Gastrocnemius medialis (tissue), 4 donors: Measurements from ENCODE around the gene SLC39A6. TPM values are rescaled to one million over a fixed set of nuclear protein-coding genes. Genes with fewer than 3 reads are reported as not detected.
"Not testable (repeated sequence)": the region's sequence is repeated elsewhere in the genome, so short reads cannot be mapped to it uniquely, and the experiment has no call there.

ENCODE experiments used
- ATAC-seq, 2 donors: fragments of 150-250 bp; one replicate each; pipeline ENCODE4 v1.9.1; 2016
- DNase-seq, 2 donors: peaks; one replicate each; pipeline ENCODE4 v3.0.0-alpha.2; 2019
- H3K27ac ChIP-seq, 4 donors: fragments of 200-600 bp; sonication (generic); 1 replicate in 1 of 4; 2 replicates in 3 of 4; pipeline ENCODE4 v1.5.1; 2016 to 2018; ENCODE audit warnings: mild to moderate bottlenecking in 2 of 4, moderate library complexity in 1 of 4
- H3K27me3 ChIP-seq, 3 donors: fragments of 200-600 bp; sonication (generic) in 2 of 3; 1 replicate in 1 of 3; 2 replicates in 2 of 3; pipeline versions ENCODE4 v1.5.1 to v1.6.0; 2016 to 2019; ENCODE audit warnings: mild to moderate bottlenecking in 1 of 3, moderate library complexity in 1 of 3
- H3K36me3 ChIP-seq, 2 donors: fragments of 200-600 bp; sonication (generic) in 1 of 2; one replicate each; pipeline ENCODE4 v1.5.1; 2017 to 2018
- H3K4me1 ChIP-seq, 2 donors: fragments of 200-600 bp; sonication (generic) in 1 of 2; one replicate each; pipeline ENCODE4 v1.5.1; 2016 to 2017; ENCODE audit warnings: mild to moderate bottlenecking in 2 of 2
- H3K4me3 ChIP-seq, 4 donors: fragments of 200-600 bp; sonication (generic) in 3 of 4; 1 replicate in 1 of 4; 2 replicates in 3 of 4; pipeline ENCODE4 v1.5.1; 2016 to 2019; ENCODE audit warnings: mild to moderate bottlenecking in 2 of 4
- H3K9me3 ChIP-seq, 3 donors: fragments of 200-600 bp; sonication (generic) in 2 of 3; 1 replicate in 1 of 3; 2 replicates in 2 of 3; pipeline ENCODE4 v1.5.1; 2016 to 2019
- CTCF ChIP-seq, 5 experiments: fragments of 450-650 bp in 3 of 5; fragments of 200-600 bp in 2 of 5; sonication (generic) in 2 of 5; IDR thresholded peaks in 4 of 5; conservative IDR thresholded peaks in 1 of 5; 1 replicate in 4 of 5; 2 replicates in 1 of 5; pipeline ENCODE4 v1.5.1; 2016 to 2019; ENCODE audit warnings: antibody characterized with exemption in 5 of 5, mild to moderate bottlenecking in 3 of 5, moderate library complexity in 3 of 5
- POLR2A ChIP-seq, 2 donors: fragments of 450-650 bp; IDR thresholded peaks; one replicate each; pipeline ENCODE4 v1.6.1; 2017; ENCODE audit warnings: antibody characterized with exemption in 2 of 2, mild to moderate bottlenecking in 2 of 2, moderate library complexity in 2 of 2
- in situ Hi-C, 4 donors: fragments of 200-750 bp; cut with MboI; loops; one replicate each; pipeline versions ENCODE4 v1.15.0 to v1.8.0; 2017; ENCODE audit warnings: low sequenced_read_pairs in 4 of 4
- intact Hi-C: fragments of 100-400 bp; cut with DNase I; formaldehyde crosslinking; loops from one replicate; pipeline ENCODE4 v1.15.1; 2023; ENCODE audit warnings: low total_unique reads
- total RNA-seq, 4 donors: library from RNA; depleted of rRNA; stranded (reverse); fragments of >200 nt; gene quantifications; one replicate each; pipeline versions ENCODE4 v1.1.0 to v1.2.3, GENCODE V29; 2016

SLC39A6 gene
- total RNA-seq, 4 donors from 2014 or later, result 16.7 to 24.7 (median 18.3) TPM

GRCh38 chr18:36175481-36175880 lies 46.3 kb upstream of the SLC39A6 start:
- Histone ChIP-seq H3K9me3 (no peaks in the 10 kb centered on the region), H3K27ac (no peak overlapping the region), H3K4me1 (peaks cover 0 to 9% of the 10 kb centered on the region in 2 donors), H3K4me3 (no peak overlapping the region), H3K36me3 (peaks cover 5 to 65% of the 10 kb centered on the region in 2 donors), H3K27me3 (no peaks in the 10 kb centered on the region)
- intact Hi-C loops (no loop called here), in situ Hi-C loops (no loop called here)
- no peak for ATAC-seq
- TF ChIP-seq POLR2A (IDR thresholded peaks at IDR 0.05) (no peak), CTCF (IDR thresholded peaks at IDR 0.05 in 4 of 5, conservative IDR thresholded peaks at IDR 0.05 in 1 of 5) (no peak)
- no peak for DNase-seq

- Histone ChIP-seq H3K36me3 (peaks cover 7 to 90% of the 10 kb centered on the region in 2 donors), H3K4me3 (no peak overlapping the region), H3K4me1 (no peaks in the 10 kb centered on the region), H3K27me3 (no peaks in the 10 kb centered on the region), H3K9me3 (no peaks in the 10 kb centered on the region), H3K27ac (no peak overlapping the region)
- DNase-seq (no peak), ATAC-seq (no peak)
- in situ Hi-C loops (no loop called here), intact Hi-C loops (no loop called here)
- TF ChIP-seq CTCF (IDR thresholded peaks at IDR 0.05 in 4 of 5, conservative IDR thresholded peaks at IDR 0.05 in 1 of 5) (no peak), POLR2A (IDR thresholded peaks at IDR 0.05) (no peak)
These were observed 40.8 kb upstream of the SLC39A6 start for GRCh38 chr18:36169938-36170337.

GRCh38 chr18:36168296-36168695 lies 39.2 kb upstream of the SLC39A6 start:
- ATAC-seq, DNase-seq, H3K27me3 ChIP-seq, H3K4me3 ChIP-seq, H3K9me3 ChIP-seq, intact Hi-C loops, H3K4me1 ChIP-seq, in situ Hi-C loops, H3K27ac ChIP-seq: not testable (repeated sequence)
- H3K36me3 ChIP-seq, result peaks cover 7 to 89% of the 10 kb centered on the region in 2 donors

- no peaks in the 10 kb centered on the region for H3K4me1 ChIP-seq
- intact Hi-C loops, result no loop called here
- H3K9me3 ChIP-seq, result no peaks in the 10 kb centered on the region
- no peak for TF ChIP-seq POLR2A (IDR thresholded peaks at IDR 0.05)
- no peak for TF ChIP-seq CTCF (IDR thresholded peaks at IDR 0.05 in 4 of 5, conservative IDR thresholded peaks at IDR 0.05 in 1 of 5)
- H3K27ac ChIP-seq, result no peak overlapping the region
- in situ Hi-C loops, result no loop called here
- no peak for DNase-seq
- no peak overlapping the region for H3K4me3 ChIP-seq
- peaks cover 7 to 86% of the 10 kb centered on the region in 2 donors for H3K36me3 ChIP-seq
- ATAC-seq, result no peak
- H3K27me3 ChIP-seq, result no peaks in the 10 kb centered on the region
These were observed 38.6 kb upstream of the SLC39A6 start for GRCh38 chr18:36167692-36168218.

GRCh38 chr18:36162981-36163380 lies 33.8 kb upstream of the SLC39A6 start:
- peaks cover 2 to 90% of the 10 kb centered on the region in 2 donors for H3K36me3 ChIP-seq
- no peaks in the 10 kb centered on the region for H3K27me3 ChIP-seq
- no peak overlapping the region for H3K27ac ChIP-seq
- intact Hi-C loops, result no loop called here
- ATAC-seq, result no peak
- TF ChIP-seq CTCF (IDR thresholded peaks at IDR 0.05 in 4 of 5, conservative IDR thresholded peaks at IDR 0.05 in 1 of 5) (no peak), POLR2A (IDR thresholded peaks at IDR 0.05) (no peak)
- H3K9me3 ChIP-seq, result no peaks in the 10 kb centered on the region
- no peak overlapping the region for H3K4me3 ChIP-seq
- in situ Hi-C loops, result no loop called here
- no peaks in the 10 kb centered on the region for H3K4me1 ChIP-seq
- no peak for DNase-seq
